Thyroid gland (tissue), 4 donors: ENCODE measurements around the gene PPFIA4. TPM values are rescaled to one million over a fixed set of nuclear protein-coding genes. Genes with fewer than 3 reads are reported as not detected.

Experiments used
- DNase-seq, 2 donors: peaks; one replicate each; pipeline ENCODE4 v3.0.0-alpha.2; 2019
- H3K27ac ChIP-seq, 3 donors: fragments of 200-600 bp; sonication (generic); 1 replicate in 2 of 3; 2 replicates in 1 of 3; pipeline ENCODE4 v1.5.1; 2016 to 2019; ENCODE audit warnings: mild to moderate bottlenecking in 1 of 3, moderate library complexity in 1 of 3
- H3K27me3 ChIP-seq: fragments of 200-600 bp; sonication (generic); one replicate; pipeline ENCODE4 v1.5.1; 2019
- H3K36me3 ChIP-seq, 2 donors: fragments of 200-600 bp; sonication (generic); one replicate each; pipeline ENCODE4 v1.5.1; 2016 to 2019
- H3K4me1 ChIP-seq, 2 donors: fragments of 200-600 bp; sonication (generic); one replicate each; pipeline ENCODE4 v1.5.1; 2017 to 2019
- H3K4me3 ChIP-seq, 3 donors: fragments of 200-600 bp; sonication (generic); replicated peaks in 1 of 3; 1 replicate in 2 of 3; 2 replicates in 1 of 3; pipeline ENCODE4 v1.5.1; 2016; ENCODE audit warnings: mild to moderate bottlenecking in 1 of 3
- H3K9me3 ChIP-seq: fragments of 200-600 bp; sonication (generic); one replicate; pipeline ENCODE4 v1.5.1; 2017
- POLR2A ChIP-seq, 2 donors: fragments of 450-650 bp; IDR thresholded peaks; one replicate each; pipeline ENCODE4 v1.6.1; 2017; ENCODE audit warnings: antibody characterized with exemption in 2 of 2, mild to moderate bottlenecking in 2 of 2, moderate library complexity in 1 of 2
- WGBS, 2 donors: methylation state at CpG; one replicate each; pipeline ENCODE4 v1.1.5; 2017; 5-methylcytosine and 5-hydroxymethylcytosine counted together
- intact Hi-C: fragments of 100-400 bp; cut with DNase I; formaldehyde crosslinking; loops from one replicate; pipeline ENCODE4 v1.15.1; 2023
- total RNA-seq, 4 donors: library from RNA; depleted of rRNA; stranded (reverse); fragments of >200 nt; gene quantifications; one replicate each; pipeline ENCODE4 v1.2.3, GENCODE V29; 2016
- TF ChIP-seq, protein P1 (sequence below), 6 experiments: fragments of 200-600 bp in 3 of 6; fragments of 450-650 bp in 3 of 6; sonication (generic) in 3 of 6; IDR thresholded peaks; one replicate each; pipeline ENCODE4 v1.5.1; 2016 to 2019; ENCODE audit warnings: antibody characterized with exemption in 6 of 6, mild to moderate bottlenecking in 2 of 6, inconsistent platforms in 1 of 6, moderate library complexity in 1 of 6

Gene PPFIA4
- total RNA-seq, 4 donors from 2014 or later: 0.54 to 3.0 (median 2.1) TPM

GRCh38 chr1:203093754-203094410 lies 67.6 kb downstream of the PPFIA4 start:
- WGBS, 2 donors: 92% methylated on average over 1 of the region's 1 CpG
- Histone ChIP-seq H3K4me1 (no peaks in the 10 kb centered on the region), H3K9me3 (no peaks in the 10 kb centered on the region), H3K27me3 (no peaks in the 10 kb centered on the region), H3K27ac (no peak overlapping the region), H3K36me3 (no peaks in the 10 kb centered on the region), H3K4me3 (no peak overlapping the region)
- TF ChIP-seq POLR2A (IDR thresholded peaks at IDR 0.05): no peak
- TF ChIP-seq, protein P1, sequence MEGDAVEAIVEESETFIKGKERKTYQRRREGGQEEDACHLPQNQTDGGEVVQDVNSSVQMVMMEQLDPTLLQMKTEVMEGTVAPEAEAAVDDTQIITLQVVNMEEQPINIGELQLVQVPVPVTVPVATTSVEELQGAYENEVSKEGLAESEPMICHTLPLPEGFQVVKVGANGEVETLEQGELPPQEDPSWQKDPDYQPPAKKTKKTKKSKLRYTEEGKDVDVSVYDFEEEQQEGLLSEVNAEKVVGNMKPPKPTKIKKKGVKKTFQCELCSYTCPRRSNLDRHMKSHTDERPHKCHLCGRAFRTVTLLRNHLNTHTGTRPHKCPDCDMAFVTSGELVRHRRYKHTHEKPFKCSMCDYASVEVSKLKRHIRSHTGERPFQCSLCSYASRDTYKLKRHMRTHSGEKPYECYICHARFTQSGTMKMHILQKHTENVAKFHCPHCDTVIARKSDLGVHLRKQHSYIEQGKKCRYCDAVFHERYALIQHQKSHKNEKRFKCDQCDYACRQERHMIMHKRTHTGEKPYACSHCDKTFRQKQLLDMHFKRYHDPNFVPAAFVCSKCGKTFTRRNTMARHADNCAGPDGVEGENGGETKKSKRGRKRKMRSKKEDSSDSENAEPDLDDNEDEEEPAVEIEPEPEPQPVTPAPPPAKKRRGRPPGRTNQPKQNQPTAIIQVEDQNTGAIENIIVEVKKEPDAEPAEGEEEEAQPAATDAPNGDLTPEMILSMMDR (IDR thresholded peaks at IDR 0.05): no peak
- DNase-seq: no peak
- intact Hi-C loops: no loop called here

- H3K4me3 ChIP-seq: no peak overlapping the region
- no peaks in the 10 kb centered on the region for H3K4me1 ChIP-seq
- no peaks in the 10 kb centered on the region for H3K27me3 ChIP-seq
- no peak for DNase-seq
- WGBS, 2 donors: 90 to 95% methylated on average over 1 of the region's 1 CpG
- H3K36me3 ChIP-seq: no peaks in the 10 kb centered on the region
- no peaks in the 10 kb centered on the region for H3K9me3 ChIP-seq
- TF ChIP-seq, protein P1 (IDR thresholded peaks at IDR 0.05): no peak
- no peak for TF ChIP-seq POLR2A (IDR thresholded peaks at IDR 0.05)
- intact Hi-C loops: no loop called here
- H3K27ac ChIP-seq: no peak overlapping the region
Measured at GRCh38 chr1:203095061-203095690, 68.9 kb downstream of the PPFIA4 start.

DNA sequence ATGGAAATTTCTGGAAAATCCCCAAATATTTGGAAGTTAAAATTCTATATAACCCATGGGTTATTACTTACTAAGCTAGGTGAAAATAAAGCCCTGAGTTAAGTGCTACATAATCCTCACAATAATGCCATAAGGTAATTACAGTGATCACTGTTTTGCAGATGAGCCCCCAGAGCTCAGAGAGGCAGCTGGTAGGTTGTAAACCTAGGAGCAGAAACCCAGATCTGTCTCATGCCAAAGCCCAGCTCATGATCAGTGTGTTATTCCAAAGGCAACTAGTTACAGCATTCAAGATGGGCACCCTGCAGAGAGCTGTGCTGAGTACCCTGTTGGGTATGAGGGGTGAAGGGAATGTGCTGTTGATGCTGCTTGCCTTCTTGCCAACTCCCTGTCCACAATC lies 70.3 kb downstream of the PPFIA4 start:
- Histone ChIP-seq H3K4me1 (no peaks in the 10 kb centered on the region), H3K27me3 (no peaks in the 10 kb centered on the region), H3K36me3 (no peaks in the 10 kb centered on the region), H3K4me3 (no peak overlapping the region), H3K27ac (no peak overlapping the region), H3K9me3 (no peaks in the 10 kb centered on the region)
- DNase-seq: no peak
- TF ChIP-seq POLR2A (IDR thresholded peaks at IDR 0.05): no peak
- TF ChIP-seq, protein P1 (IDR thresholded peaks at IDR 0.05): no peak
- intact Hi-C loops: no loop called here

DNA sequence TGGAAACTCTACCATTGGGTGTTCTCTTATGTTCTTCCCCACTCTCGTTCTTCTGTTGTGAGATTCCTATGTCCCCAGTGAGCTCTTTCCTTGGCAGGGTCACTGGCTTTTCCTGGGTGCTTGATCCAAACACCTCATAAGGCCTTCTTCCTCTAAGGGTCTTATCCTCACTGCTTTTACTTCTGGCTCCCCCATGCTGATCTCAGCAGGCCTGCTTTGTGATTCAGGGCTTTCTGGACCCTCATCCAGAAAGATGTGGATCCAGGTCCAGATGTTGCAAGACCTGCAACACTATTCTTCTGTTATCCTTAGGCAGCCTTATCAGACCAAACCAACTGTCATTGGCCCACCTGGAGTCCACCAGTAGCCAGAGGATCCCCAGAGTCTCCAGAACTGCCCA lies 70.7 kb downstream of the PPFIA4 start:
- WGBS, 2 donors: 72 to 83% methylated on average over 1 of the region's 1 CpG
- no peak for DNase-seq
- Histone ChIP-seq H3K36me3 (no peaks in the 10 kb centered on the region), H3K4me1 (no peaks in the 10 kb centered on the region), H3K27me3 (no peaks in the 10 kb centered on the region), H3K4me3 (no peak overlapping the region), H3K9me3 (no peaks in the 10 kb centered on the region), H3K27ac (no peak overlapping the region)
- intact Hi-C loops: no loop called here
- no peak for TF ChIP-seq POLR2A (IDR thresholded peaks at IDR 0.05)
- TF ChIP-seq, protein P1 (IDR thresholded peaks at IDR 0.05): no peak

DNA sequence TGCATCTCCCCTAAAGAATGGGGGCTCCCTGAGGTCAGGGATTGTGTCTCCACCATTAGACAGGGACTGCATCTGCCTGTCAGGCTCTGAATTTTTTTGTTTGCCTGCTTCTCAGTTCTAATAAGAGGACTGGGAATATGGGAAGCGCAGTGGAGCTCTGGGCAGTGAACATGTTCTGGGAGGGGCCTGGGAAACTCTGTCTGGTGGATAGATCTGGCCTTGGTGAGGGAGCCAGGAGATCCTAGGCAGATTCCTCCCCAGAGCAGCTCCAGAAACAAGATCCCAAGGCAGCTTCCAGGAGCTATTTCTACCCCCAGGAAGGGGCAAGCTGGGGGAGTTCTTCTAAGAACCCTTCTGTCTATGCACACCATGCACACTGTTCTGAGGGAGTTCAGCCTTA lies 72.2 kb downstream of the PPFIA4 start:
- no peaks in the 10 kb centered on the region for H3K4me1 ChIP-seq
- no peaks in the 10 kb centered on the region for H3K36me3 ChIP-seq
- no peak overlapping the region for H3K4me3 ChIP-seq
- H3K27me3 ChIP-seq: no peaks in the 10 kb centered on the region
- DNase-seq: no peak
- intact Hi-C loops: no loop called here
- H3K27ac ChIP-seq: no peak overlapping the region
- H3K9me3 ChIP-seq: no peaks in the 10 kb centered on the region
- 91 to 93% methylated on average over 1 of the region's 1 CpG for WGBS, 2 donors
- TF ChIP-seq POLR2A (IDR thresholded peaks at IDR 0.05): no peak
- TF ChIP-seq, protein P1 (IDR thresholded peaks at IDR 0.05): no peak
